H54 (cell line): ENCODE results near the gene DVL1.

ENCODE experiments used
- DNase-seq: peaks from one replicate; pipeline ENCODE4 v3.0.0; 2011; ENCODE audit warnings: low spot score, mixed read lengths; ENCODE audit not compliant: insufficient read length
- FAIRE-seq: peaks from 3 replicates; lab custom pipeline; 2011; peaks lifted over from hg19 to GRCh38; lab: Jason Lieb, UNC
- POLR2A ChIP-seq: IDR thresholded peaks from 2 replicates; pipeline ENCODE4 v1.6.1; 2011; ENCODE audit warnings: low read depth, mild to moderate bottlenecking, low read length

DVL1 gene

DNA sequence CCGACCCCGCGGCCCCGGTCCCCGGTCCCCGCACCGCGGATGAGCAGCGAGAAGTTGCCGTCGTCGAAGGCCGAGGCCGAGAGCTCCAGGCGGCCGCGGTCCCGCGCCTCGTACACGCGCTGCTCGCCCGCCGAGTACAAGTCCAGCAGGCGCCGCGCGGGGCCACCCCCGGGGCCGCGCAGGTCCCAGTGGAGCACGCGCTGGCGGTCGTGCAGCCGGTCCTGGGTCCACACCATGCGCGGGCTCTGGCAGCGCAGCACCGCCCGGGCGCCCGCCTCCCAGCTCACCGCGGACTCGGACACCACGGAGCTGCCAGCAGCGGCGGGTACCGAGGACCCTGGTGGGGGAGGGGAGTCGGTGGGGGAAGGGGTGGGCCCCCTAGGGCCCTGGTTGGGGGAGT, 6.2 kb upstream of the DVL1 start:
- DNase-seq = no peak
- no peak for TF ChIP-seq POLR2A
- FAIRE-seq = no peak

DNA sequence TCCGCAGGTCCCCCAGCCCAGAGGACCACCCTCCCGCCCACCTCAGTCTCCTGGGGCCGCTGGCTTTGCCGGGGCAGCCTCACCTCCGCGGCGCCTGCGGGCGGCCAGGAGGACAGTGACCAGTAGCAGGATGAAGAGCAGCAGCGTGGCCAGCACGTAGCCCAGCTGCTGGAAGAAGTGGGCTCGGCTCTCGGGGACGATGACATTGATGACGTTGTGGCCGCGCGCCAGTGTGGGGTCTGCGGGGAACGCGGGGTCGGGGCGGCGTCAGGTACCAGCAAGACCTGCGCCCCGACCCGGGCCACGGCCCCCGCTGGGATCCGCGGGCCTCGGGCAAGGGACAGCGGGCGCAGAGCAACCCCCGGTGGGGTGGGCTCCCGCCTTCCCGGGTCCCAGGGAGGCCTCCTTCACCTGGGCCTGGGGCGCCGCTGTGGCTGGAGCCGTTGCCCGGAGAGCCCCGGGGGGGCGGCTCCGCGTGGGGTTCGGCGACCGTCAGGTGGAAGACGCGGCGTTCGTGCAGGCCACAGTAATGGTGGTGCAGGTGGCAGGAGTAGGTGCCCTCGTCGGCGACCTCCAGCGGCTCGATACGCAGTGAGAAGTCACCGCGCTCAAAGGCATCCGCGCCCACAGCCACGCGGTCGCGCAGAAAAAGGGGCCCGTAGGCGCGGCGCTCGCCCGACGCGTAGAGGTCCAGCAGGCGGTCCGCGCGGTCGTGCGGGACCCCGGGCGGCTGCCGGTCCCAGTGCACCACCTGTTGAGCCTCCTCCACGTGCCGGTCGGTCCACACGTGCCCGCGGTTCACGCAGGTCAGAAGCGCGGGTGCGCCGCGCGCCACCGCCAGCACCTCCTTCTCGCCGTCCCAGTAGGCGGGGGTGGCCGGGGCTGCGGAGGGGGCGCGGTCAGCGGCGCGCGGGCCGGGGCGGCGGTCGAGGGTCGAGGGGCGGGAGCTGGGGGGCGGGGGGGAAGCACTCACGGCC, 5.3 kb upstream of the DVL1 start:
- DNase-seq (no peak), FAIRE-seq (no peak)
- TF ChIP-seq POLR2A = no peak

DNA sequence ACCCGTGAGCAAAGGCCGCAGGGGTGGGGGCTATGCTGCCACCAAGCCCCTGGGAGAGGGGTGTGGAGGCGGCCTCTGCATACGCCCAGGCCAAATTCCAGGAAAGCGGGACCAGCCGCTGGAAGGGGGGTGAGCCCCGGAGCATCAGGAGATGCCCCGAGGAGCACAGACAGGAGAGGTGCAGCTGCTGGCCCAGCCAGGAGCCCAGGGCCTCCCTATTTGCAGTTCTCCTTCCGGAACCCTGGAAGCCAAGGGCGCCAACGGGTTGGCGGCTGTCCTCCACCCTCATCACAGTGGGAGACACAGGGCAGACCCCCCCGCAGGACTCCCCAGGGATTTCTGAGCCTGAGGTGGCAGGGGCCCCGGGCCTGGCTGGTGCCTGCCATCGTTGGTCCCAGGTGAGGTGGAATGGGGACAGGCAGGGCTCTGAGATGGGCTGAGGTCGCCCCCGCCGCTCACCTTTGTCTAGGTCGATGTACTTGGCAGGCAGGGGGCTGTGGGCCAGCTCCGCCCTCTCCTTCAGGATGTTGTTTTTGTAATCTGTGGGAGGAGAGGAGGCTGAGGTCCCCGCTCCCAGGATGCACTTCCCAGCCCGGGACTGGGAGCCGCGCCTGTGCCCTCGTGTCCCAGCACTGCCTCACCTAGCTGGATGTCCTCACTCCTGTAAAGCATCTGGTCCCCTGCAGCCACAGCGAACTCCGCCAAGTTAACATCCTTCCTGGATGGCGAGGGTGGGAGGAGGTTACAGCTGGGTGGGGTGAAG, 4.4 kb upstream of the DVL1 start:
- FAIRE-seq (no peak), DNase-seq (no peak)
- no peak; the same call in 1 of the 2 replicates for TF ChIP-seq POLR2A

DNA sequence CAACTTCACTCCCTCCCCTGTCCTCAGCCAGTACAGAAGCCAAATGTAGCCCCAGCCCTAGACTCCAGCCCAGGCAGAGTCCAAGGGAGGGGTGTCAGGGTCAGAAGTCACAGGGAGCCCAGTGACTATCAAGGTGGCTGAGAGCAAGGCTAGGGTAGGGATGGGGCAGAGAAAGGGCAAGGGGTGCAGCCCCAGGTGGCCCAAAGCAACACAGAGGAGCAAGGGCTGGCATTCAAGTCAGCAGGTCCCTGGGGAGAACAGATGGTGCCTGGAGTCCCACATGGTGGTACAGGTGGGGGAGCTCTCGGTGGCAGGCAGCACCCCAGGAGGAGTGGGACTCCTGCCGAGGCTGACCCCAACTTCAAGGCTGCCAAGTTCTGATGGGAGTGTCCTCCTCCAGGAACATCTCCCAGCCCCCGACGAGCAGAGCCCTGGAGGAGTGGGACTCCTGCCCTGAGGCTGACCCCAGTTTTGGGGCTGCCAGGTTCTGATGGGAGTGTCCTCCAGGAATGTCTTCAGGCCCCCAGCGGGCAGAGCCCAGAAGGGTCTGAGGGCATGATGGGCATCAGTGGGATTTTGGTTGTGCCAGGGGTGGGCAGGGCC, 3.7 kb upstream of the DVL1 start:
- no peak for TF ChIP-seq POLR2A
- DNase-seq = no peak
- no peak for FAIRE-seq

DNA sequence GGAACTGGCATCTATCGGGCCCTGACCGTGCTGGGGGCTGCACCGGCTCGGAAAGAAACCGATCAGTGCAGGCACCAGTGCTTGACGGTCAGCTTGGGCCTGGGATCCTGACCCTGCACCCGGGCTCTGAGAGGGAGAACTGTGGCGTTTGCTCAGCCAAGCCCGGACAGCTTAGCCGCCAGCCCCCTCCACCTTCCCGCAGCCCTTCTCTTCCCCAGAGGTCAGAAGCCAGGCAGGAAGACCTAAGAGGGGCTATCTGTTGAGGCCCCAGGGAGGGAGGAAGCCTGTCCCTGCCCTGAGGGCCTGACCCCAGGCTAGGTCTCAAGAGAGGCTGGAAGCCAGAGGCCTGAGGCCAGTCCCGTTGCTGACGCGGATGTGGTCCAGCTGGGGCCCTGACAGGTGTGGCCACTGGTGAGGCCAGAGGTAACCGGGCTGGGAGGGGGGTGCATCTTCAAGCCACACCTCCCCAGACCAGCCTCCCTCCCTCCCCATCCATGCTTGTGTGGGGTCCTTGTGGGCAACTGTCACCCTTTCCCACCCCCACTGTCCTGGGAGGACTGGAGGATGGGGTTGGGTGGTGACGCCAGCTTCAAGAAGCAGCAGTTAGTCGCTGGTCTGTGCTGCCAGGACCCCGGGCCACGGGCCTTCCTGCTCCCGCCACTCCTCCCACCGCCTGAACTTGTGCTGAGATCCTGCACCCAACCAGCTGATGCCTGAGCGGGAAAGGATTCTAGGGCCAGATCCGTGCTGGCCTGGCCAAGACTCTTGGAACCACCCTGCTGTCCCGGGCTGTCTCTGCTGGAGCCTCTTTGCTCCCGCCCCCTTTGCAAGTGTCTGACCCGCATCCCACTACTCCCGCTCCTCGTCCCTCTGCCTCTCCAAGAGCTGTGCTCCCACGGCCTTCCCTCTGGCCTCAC, 2.6 kb upstream of the DVL1 start:
- no peak for DNase-seq
- FAIRE-seq = no peak
- no peak for TF ChIP-seq POLR2A

DNA sequence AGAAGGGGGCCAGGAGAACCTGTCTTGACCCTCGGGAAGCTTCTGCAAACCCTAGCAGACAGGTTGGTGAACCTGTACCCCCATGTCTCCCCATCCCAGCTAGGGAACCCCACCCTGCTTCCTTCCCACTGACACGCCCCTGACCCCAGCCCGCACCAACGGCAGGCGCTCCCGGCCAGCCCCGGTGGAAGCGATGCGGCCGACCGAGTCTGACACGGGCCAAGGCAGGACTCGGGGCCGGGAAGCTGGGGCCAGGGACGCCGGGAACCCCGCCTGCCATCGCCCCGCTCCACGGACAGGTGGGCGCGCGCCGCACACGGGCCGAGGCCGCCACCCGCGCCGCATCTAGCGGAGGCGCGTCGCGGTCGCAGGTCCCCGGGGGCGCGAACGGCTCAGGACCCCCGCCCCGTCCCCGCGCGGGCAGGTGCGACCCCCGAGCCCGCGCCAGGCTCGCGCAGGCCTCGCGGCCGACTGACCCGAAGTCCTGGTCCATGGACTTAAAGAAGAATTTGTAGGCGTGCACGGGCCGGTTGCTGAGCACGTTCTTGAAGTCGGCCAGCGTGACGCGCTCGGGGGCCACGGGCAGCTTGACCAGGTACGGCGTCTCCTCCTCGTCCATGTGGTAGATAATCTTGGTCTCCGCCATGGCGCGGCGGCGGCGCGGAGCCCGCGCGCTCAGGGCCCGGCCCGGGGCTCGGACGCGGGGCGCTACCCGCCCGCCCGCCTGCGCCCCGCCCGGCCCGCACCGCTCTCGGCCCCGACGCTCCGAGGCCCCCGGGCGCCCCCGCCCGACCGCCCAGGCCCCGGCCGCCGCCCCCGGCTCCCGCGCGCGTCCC, 580 bp downstream of the DVL1 start:
- no peak for TF ChIP-seq POLR2A
- DNase-seq (no peak), FAIRE-seq (no peak)

DNA sequence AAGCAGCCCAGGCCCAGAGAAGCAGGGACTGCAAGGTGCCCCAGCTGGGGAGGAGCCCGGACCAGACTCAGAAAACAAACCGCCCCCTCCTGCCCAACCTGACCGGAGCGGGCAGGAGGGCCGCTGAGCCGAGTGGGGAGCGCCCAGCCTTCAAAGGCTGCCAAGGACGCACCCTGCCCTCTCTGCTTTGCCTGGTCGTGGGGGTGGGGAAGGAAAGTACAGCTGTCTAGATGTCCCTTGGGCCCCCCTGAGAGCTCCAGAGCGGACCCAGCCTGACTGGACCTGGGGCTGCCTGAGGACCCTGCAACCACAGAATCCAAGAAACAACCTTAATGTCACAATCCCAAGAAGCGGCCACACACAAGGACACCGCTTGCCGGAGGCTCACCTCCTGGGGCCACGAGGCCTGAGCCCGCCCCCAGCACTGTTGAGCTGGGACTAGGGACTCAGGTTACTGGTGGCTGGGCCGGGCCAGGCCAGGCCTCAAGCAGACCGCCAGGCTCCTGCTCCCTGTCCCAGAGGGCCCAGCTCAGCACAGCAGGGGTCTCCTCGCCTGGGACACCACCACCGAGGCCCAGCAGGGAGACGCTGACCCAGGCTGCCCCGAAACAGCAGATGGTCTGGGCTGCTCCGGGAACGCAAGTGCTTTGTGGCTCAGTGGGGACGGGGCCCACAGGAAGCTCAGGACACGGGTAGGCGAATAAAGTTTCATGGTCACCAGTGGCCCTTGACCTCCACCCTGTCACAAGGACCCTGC, 1.4 kb downstream of the DVL1 start:
- peak; percentile 71 for DNase-seq
- no peak for FAIRE-seq

DNA sequence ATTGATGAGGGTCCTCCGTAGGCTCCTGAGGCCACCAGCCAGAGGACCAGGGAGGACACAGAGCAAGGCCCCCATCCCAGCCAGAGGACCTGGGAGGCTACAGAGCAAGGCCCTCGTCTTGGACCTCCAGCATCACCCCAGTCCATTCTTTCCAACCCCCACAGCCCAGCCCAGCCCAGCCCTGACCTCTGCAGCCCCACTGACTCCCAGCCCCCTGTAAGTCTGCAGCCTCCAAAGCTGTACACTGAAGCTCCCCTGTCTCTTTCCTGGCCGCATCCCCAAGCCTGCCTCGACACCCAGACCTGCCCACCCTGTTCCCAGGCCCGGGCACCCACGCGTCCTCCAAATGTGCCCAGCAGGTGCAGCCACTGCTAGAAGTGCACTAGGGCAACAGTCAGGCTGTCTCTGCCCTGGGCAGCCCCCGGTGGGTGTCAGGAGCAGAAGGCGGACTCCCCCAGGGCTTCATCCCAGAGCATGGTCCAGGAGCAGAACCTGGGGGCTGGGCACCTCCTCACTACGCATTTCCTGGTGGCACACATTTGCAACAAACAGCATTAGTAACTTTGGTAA, 2.1 kb downstream of the DVL1 start:
- DNase-seq = no peak
- no peak for TF ChIP-seq POLR2A
- no peak for FAIRE-seq

More for the DNA sequence above, 1.4 kb downstream of the DVL1 start:
- no peak for TF ChIP-seq POLR2A

DNA sequence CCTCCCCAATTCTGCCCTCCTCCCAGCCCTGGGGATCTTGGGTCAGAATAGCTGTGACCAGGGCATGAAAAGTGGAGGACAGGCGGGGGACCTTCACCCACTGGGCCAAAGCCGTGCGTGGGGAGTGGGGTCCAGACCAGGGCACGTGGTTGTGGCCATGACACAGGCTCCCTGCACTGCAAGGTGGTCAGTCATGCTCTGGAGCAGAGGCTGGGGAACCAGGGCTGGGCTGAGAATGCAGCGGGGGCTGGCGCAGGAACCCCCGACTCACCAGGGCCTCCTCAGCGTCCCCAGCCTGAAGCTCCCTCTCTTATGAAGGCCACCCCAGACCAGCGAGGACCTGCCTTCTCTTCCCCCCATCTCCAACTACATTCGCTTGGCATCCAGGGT, 2.7 kb downstream of the DVL1 start:
- DNase-seq (no peak), FAIRE-seq (no peak)
- no peak for TF ChIP-seq POLR2A

DNA sequence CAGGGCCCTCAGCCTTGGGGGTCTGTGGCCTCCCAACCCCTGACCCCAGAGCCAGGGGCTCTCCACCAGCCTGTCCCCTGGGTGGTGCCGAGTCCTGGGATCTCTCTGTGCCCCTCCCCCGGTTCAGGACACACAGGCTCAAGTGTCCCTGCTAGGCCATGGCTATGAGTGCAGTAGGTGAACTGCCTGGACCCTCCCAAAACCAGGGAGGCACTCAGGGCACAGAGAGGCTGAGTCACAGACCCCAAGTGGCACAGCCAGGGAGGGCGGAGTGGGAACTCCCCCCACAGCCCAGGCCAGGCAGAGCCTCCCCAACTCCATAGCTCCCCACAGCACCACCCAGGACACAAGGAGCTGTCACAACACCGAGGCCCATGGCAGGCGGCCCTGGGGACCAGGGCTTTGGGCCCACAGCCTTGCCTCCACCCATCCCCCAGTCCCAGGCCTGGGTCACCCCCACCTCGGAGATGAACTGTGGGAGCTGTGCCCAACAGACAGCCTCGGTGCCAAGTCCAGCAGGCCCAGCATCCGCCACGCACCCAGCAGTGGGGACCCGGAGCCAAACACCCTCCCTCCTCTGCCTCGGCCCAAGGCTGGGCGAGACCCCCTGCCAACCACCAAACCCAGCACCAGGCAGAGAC, 3.2 kb downstream of the DVL1 start:
- no peak for TF ChIP-seq POLR2A
- DNase-seq (no peak), FAIRE-seq (peak; percentile 33)

DNA sequence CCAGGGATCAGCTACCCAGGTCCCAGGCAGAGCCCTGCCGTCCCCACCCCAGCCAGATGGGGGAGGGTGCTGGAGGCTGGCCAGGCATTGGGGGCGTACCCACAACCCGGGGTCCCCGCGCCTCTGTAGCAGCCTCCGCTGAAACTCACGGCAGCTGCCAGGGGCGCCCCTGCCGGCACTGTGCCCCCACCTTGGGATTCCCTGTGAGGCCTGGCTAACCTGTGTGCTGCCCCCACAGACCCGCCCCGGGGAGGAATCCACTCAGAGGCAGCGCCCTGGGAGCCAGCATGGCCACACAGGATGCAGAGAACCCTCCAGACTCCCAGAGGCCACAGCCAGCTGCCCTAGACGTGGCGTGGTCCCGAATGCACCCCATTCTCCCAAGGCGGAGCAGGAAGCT, 3.8 kb downstream of the DVL1 start:
- FAIRE-seq (no peak), DNase-seq (no peak)
- no peak for TF ChIP-seq POLR2A
